NCI-H748 treated with DMSO at 0.1 percent for 48 hours (cell line): Measurements from ENCODE around the gene OR10AG1.

ENCODE experiments used
- DNase-seq: peaks from one replicate; lab custom pipeline; 2025; lab: John Stamatoyannopoulos, UW

OR10AG1 gene

GRCh38 chr11:55969845-55970244 is at the start of gene OR10AG1:
Gene OR10AG1, minus strand, starts transcription at chr11:55969945. Its CDS starts 38 bp downstream, at chr11:55969907.
- no peak for DNase-seq

DNA sequence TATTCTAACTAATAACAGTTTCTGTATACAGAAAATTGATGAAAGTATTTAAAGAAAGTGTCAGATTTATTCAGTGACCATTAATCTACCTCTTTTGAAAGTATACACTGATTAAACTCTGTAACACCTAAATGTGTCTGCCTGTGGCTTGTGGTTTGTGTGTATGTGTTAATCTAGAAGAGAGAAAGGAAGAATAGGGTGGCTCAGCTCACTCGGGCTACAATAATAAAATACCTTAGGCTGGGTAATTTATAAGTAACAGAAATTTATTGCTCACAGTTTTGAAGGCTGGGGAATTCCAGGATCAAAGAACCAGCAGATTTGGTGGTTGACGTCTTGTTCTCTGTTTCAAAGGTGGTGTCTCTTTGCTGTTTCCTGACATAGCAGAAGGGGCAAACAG is 44.1 kb upstream of the OR10AG1 start:
- no peak for DNase-seq

DNA sequence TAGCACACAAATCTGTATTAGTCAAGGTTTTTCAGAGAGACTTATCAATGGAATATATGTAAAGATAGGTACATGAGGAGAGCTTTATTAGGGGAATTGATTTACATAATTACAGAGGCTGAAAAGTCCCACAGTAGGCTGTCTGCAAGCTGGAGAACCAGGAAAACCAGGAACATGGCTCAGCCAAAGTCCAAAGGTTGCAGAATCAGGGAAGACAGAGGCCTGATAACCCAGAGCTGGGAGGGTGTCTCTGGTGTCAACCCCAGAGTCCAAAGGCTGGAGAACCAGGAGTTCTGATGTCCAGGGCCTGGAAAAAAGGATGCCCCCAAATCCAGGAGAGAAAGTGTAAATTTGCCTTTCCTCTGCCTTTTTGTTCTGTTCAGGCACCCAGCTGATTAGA is 41.0 kb upstream of the OR10AG1 start:
- DNase-seq = no peak

DNA sequence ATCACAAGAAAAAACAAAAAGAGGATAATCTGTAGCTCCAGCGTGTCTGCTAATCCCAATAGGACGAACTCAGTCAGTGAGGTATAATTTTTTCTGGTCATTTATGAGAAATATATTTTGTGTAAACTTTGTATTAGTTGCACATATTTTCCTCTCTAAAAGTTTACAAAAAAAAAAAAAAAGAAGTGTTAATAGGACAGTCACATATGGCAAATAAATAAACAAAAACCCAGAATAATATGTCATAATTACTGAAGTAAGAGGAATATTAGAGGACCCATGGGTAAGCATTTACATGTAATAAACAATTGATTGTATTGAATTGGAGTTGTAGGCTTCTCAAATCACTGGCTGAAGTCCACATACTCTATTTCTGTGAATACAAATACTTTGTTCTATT is 24.8 kb upstream of the OR10AG1 start, which contains the start of gene OR5F1:
Gene OR5F1, minus strand, starts transcription at position 101 of the 400 bp plus-strand sequence. Its CDS starts 0 bp downstream, at position 101.
- DNase-seq = no peak

DNA sequence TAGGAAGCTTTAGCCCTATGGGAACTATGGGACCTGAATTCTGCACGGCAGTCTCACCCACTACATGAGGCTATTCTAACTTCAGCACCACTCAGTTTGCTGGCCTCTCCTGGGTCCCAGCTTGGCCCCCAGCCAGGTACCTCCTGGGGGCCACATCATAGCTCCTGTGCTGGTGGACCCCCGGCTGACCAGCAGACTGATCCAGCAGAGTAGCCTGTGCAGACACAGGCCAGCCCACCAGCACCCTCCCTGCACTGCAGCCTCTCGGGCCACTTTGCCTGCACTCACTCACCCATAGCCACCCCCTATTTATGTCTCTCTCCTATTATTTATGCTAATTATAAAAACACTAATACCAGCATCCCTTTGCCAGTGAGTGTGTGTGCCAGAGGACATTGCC is 1.2 kb upstream of the OR10AG1 start:
- DNase-seq = no peak

- no peak for DNase-seq
These were observed 1.8 kb downstream of the OR10AG1 start for GRCh38 chr11:55967914-55968313.

DNA sequence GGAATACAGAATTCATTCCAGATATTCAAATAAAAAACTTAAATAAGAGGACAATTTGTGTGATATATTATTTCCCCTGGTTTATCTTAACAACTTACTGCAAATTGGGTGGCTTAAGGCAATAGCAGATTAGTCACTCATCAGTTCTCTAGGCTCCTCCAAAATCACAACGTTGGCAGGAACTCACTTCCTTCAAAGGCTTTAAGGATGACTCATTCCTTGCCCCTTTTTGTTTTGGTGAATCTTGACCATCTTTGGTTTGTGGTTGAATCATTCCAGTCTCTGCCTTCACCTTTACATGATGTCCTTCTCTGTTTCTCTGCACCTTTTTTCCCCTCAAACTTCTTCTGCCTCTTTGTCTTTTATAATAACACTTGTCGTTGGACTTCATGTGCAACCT is 3.4 kb downstream of the OR10AG1 start:
- no peak for DNase-seq

- DNase-seq = no peak
These were observed 13.2 kb downstream of the OR10AG1 start for GRCh38 chr11:55956521-55956920.

GRCh38 chr11:55949330-55949729 is 20.4 kb downstream of the OR10AG1 start:
- peak; percentile 6 for DNase-seq

DNA sequence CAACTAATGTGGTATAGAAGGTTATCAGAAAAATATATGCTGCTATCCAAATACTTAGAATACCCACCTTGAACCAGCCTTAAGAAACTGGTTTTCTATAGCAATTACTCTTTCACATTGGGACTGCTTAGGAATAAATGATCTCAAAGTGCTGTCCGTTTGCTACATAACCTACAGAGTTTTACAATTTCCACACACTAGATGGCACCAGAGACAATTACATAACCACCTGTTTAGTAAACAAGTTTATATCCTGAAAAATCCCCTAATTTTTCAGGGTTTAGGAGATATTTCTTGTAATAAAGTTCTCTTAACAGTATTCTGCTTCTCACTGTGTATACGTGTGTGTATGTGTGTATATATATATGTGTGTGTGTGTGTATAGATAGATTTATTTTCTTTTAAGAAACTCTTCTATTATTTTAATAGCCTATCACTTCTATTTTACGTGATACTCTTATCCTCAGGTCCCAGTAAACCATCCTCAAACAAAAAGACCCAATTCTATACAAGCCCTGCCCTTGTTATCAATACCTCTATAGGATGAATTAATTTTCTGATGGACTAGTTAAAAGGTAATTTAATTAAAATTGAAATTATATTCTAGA is 26.9 kb downstream of the OR10AG1 start:
- peak; percentile 60 for DNase-seq

DNA sequence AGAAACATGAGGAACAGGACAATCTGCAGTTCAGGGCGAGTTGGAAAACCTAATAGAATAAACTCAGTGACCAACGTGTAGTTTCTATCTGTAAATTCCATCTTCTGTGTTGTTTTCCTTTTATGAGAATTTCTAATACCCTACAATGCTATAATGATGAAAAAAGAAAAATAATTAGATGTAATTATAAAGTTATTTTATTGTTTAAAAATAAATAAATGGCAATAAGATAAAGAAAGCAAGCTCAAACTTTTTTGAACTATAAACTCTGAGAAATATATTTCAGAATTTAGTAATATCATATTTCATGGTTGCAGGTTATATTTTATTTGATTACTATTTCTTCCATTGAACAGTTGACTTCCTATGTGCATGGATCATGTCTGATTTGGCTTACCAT is 33.4 kb downstream of the OR10AG1 start, which contains the start of gene OR5I1:
Gene OR5I1, minus strand, starts transcription at position 101 of the 400 bp plus-strand sequence. Its CDS starts 0 bp downstream, at position 101.
- no peak for DNase-seq

- DNase-seq = no peak
These were observed 49.2 kb downstream of the OR10AG1 start for GRCh38 chr11:55920537-55920936.
